HL-60 (cell line): ENCODE data around the gene DLX5.

Source experiments
- TF ChIP-seq, protein P1 (sequence below): IDR thresholded peaks from one replicate; pipeline ENCODE4 v1.5.1; 2011; ENCODE audit warnings: low read length, control low read depth, inconsistent platforms; ENCODE audit not compliant: insufficient read depth
- TF ChIP-seq, protein P2 (sequence below): IDR thresholded peaks from 2 replicates; pipeline ENCODE4 v1.6.1; 2012; ENCODE audit warnings: low read depth; ENCODE audit not compliant: insufficient replicate concordance

DNA sequence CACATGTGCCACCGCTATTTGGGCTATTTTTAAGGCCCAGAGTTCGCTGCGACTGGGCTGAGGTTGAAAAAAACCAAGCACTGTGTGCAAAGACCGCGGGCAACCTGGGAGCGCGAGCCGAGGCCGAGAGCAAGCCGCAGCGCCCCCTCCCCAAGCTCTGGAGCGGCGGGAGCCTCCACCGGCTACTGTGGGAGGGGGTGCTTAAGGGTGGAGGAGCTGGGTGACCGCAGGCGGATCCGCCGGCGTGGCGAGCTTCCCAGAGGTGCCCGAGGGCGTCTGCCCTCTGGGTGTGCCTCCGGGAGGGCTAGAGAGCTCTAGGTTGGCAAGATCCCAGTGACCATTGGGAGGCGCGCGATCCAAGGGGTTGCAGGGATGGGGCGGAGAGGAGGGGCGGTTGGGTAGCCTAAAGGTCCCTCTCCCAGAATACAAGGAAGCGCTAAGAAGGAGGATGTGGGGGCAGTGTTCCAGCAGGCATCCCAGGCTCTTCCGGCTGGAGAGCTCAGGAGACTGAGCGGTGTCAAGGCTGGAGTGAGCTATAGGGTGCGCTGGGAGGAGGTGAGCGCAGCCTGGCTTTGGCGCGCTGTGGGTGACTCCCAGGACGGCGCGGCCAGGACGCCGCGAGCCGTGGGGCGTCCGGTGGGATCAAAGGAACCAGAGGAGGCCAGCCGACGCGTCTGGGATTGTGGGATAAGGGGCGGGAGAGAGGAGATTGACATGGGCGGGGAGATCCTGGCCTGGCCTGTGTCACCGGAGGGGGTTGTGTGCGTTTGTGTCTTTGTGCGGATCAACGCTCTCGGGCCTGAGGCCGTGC is 8.0 kb downstream of the DLX5 start:
- TF ChIP-seq, protein P1, sequence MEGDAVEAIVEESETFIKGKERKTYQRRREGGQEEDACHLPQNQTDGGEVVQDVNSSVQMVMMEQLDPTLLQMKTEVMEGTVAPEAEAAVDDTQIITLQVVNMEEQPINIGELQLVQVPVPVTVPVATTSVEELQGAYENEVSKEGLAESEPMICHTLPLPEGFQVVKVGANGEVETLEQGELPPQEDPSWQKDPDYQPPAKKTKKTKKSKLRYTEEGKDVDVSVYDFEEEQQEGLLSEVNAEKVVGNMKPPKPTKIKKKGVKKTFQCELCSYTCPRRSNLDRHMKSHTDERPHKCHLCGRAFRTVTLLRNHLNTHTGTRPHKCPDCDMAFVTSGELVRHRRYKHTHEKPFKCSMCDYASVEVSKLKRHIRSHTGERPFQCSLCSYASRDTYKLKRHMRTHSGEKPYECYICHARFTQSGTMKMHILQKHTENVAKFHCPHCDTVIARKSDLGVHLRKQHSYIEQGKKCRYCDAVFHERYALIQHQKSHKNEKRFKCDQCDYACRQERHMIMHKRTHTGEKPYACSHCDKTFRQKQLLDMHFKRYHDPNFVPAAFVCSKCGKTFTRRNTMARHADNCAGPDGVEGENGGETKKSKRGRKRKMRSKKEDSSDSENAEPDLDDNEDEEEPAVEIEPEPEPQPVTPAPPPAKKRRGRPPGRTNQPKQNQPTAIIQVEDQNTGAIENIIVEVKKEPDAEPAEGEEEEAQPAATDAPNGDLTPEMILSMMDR = no peak
- TF ChIP-seq, protein P2, sequence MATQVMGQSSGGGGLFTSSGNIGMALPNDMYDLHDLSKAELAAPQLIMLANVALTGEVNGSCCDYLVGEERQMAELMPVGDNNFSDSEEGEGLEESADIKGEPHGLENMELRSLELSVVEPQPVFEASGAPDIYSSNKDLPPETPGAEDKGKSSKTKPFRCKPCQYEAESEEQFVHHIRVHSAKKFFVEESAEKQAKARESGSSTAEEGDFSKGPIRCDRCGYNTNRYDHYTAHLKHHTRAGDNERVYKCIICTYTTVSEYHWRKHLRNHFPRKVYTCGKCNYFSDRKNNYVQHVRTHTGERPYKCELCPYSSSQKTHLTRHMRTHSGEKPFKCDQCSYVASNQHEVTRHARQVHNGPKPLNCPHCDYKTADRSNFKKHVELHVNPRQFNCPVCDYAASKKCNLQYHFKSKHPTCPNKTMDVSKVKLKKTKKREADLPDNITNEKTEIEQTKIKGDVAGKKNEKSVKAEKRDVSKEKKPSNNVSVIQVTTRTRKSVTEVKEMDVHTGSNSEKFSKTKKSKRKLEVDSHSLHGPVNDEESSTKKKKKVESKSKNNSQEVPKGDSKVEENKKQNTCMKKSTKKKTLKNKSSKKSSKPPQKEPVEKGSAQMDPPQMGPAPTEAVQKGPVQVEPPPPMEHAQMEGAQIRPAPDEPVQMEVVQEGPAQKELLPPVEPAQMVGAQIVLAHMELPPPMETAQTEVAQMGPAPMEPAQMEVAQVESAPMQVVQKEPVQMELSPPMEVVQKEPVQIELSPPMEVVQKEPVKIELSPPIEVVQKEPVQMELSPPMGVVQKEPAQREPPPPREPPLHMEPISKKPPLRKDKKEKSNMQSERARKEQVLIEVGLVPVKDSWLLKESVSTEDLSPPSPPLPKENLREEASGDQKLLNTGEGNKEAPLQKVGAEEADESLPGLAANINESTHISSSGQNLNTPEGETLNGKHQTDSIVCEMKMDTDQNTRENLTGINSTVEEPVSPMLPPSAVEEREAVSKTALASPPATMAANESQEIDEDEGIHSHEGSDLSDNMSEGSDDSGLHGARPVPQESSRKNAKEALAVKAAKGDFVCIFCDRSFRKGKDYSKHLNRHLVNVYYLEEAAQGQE = no peak
